Activated naive CD4-positive, alpha-beta T cell (primary cell): ENCODE results near the gene NOL4L.
"Not testable (repeated sequence)": the region's sequence is repeated elsewhere in the genome, so short reads cannot be mapped to it uniquely, and the experiment has no call there.

Experiments used
- DNase-seq, 4 experiments: peaks; one replicate each; lab custom pipeline; 2025; lab: John Stamatoyannopoulos, UW

The NOL4L gene

DNA sequence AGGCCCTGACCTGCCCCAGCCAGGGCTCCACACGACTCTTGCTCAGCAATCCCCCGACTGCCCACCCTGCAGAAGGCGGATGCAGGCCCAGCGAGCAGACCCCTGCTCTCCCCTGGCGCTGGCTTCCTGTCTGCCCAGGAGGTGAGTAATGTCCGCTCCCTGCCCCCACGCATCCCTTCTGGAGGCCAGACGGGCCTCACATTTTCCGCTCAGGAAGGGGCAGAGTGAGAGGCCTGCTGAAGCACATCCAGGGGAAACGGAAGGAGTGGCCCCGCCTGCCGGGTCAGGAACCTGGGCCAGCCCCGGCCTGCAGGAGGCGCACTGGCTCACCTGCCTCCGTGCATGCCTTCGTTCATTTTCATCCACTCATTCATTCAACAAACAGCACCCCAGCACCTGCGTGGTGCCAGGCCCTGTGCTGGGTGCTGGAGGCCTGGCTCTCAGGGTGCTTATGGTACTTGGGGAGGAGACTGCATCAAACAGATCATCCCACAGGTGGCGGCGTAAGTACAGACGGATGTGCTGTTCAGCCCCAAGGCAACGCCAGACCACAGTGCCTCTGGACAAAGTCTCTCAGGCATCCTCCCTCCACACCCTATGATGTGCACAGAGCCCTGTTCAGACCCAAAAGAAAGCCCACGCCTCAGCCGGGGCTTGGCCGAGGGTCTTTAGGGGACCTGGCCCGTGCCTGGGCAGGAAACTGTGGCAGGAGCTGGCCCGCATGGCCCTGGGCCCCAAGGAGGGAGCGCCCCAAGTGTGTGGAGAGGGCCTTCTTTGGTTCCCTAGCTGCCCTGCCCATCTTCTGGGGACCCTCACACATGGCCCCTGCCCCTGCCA is 114.9 kb downstream of the NOL4L start:
- no peak for DNase-seq

DNA sequence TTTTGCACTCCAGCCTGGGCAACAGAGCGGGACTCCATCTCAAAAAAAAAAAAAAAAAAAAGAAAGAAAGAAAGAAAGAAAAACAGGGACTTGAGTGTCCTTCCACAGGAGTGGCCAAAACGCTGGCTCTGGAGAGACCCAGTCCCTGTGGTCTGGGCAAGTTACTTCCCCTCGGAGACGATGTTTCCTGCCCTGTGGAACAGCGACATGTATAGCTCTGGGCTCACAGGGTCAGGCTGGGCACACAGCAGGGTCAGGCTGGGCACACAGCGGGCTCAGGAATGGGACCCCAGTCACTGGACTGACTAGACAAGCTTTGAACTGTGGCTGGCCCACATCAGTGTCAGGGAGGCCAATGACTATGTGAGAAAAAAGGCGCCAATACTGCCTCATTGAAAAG is 116.3 kb downstream of the NOL4L start:
- DNase-seq = no peak

DNA sequence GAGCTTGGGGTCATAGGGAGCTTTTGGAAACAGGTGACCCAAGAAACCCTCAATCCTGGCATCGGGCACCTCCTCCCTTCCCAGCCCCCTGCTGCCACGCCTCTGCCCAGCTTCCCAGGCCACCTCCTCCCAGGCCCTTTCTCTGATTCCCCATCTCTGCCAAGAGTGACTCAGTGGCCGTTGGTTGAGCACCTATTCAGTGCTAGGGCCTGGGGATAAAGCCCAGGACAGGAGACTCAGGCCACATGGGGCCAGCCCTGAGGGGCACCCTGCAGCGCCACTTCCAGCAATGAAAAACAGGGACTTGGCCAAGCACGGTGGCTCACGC is 116.9 kb downstream of the NOL4L start:
- no peak for DNase-seq

DNA sequence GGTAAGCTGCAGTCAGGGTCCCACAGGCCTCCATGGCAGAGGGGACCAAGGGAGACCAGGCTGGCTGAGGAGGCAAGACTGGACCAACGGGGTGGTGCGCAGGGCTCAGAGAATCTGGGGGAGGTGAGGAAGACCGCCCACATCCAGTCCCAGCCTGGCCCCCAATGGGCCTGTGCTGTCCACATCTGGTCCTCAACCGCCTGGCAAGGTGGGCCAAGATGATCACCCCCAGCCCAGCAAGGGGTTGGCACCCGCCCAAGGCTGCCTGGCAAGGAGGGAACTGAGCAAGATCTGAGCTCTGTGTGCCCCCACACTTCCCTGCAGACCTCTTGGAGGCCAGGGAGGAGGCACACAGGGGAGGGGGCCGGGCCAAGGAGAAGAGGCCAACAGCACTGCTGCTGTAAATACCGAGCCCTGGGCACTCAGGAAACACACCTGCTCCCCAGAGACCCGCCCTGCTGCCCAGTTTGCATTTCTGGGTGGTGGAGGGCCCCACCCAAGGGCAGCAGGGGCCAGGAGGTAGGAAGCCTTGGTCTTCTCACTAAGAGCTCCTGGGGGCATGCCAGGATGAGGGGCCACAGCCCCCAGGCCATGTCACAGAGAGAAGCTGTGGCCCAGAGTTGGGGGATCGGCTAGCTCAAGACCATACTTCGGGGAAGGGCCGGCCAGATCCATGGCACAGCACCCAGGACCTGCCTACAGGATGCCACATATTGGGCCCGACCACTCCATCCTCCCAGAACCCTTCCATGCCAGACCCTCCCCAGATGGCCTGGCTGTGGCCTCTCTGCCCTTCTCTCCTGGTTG is 117.4 kb downstream of the NOL4L start:
- DNase-seq = no peak

- DNase-seq = no peak
These were observed 118.2 kb downstream of the NOL4L start for GRCh38 chr20:32466739-32467505.

GRCh38 chr20:32465901-32466675 is 119.0 kb downstream of the NOL4L start:
- DNase-seq = not testable (repeated sequence)

DNA sequence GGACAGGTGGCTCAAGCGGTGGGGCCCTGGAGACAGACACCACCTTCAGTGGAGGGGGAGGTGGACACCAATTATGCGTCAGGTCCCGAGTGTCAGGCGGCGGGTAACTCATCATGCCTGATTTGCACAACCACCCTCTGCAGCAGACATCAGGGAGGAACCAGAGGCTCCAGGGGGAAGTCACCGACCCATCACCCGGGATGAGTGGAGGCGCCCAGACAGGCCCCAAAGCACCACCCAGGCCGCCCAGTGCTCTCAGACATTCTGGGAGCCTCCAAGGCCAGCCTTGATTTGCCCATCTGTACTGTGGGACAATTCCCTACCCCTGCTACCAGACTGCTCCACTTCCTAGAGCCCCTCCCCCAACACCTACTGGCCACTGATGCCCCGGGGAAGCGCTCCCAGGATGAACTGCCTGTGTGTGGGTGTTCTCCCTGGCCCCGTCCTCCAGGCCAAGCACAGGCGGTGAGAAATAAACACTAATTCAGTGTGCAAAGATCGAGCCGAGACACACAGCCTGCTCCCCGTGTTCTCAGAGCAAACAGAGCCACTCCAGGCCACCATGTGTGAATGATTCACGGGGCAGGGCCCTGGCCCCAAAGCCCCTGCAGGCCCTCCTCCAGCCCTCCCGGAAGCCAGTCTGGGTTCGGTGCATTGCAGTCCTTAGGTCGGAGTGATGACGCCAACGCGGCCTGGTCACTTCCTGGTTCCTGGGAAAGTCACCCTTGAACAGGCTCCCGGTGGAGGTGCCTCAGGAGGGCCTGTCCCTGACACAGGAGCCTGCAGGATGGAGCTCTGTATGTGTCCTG is 119.8 kb downstream of the NOL4L start:
- DNase-seq = no peak

DNA sequence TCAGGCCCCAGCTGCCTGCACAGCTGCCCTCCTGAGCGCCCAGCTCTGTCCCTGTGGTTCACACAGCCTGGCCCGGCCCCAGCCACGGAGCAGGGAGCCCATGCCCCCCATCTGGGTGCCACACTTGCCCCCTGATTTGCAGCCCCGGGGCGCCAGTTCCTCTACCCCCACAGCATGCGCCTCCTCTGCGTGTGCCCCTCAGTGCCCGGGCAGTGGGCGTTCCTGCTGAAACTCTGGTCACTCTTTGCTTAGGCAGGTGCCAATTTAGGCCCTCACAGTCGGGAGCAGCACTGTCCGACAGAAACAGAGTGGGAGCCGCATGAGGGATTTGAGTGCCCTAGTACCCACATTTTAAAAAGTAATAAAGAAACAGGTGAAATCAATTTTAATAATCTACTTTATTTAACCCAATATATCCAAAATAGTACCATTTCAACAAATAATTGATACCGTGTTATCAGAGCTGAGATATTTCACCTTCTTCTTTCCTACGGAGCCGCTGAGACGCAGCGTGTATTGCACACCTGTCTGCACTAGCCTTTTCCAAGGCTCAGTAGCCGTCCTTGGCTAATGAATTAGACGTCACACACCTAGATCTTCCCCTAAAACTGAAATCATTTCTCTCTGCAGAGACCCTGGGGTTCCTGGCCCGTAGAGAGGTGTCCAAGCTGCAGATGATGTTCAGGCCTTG is 120.6 kb downstream of the NOL4L start:
- no peak for DNase-seq

DNA sequence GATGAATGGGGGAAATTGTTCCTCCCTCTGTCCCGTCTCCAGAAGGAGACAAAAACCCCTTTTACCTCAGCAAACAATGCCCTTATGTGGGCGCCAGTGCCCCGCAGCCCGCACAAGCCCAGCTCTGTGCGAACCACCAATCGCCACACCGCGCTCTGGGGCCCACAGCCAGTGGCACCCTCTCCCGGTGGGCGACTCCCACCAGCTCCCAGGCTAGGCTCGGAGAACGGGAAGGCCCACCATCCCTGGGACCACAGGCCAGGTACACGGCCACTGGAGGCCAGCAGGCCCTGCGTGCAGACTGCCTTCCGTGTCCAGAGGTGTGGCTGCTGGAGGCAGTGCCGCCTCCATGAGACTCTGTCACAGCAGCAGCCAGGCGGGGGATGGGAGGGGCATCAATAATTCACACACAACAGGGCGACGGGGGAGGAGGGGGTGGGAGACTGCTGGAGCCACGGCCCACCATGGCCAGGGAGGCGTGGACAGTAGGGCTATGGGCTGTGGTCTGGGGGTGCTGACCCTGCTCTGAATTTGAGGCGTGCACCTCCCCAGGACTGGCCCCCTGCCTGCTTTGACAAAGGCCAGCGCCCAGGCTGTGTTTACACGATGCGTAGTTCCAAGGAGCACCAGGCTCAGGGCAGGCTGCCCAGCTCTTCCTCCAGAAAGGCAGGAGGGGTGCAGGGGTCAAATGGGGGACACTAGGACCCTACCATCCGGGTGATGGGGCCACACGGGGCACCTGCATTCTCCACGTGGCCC is 121.3 kb downstream of the NOL4L start:
- DNase-seq = no peak

DNA sequence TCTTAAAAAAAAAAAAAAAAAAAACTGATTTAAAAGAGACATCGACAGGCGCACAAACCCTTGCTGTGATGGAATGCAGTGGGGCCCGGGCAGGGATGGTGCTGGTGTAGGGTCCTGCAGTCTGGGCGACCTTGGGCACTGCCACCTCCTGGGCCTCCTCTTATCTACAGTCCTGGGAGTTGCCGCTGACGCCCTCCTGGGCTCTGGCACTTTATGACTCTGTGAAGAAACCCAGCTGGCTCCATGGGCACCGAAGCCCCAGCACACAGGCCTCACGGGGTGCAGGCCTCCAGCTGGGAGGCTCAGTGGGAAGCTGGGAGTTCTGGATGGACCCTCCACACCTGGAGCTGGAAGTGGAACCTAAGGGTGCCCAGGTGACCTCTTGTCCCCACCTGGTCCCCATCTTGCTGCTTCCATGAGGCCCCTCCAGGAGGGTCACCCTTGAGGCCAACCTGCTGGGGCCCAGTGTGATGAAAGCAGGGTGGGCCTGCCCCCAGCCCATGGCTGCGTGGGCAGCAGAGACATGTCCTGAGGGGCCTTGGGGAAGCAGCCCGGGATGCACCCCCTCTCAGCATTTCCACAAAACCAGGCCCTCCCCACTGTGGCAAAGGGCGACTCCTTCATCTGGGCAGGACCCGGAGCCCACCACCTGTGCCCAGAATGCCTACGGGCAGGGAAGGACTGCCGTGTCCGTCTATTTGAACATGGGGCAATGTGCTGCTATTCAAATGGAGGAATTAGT is 122.1 kb downstream of the NOL4L start:
- no peak for DNase-seq

DNA sequence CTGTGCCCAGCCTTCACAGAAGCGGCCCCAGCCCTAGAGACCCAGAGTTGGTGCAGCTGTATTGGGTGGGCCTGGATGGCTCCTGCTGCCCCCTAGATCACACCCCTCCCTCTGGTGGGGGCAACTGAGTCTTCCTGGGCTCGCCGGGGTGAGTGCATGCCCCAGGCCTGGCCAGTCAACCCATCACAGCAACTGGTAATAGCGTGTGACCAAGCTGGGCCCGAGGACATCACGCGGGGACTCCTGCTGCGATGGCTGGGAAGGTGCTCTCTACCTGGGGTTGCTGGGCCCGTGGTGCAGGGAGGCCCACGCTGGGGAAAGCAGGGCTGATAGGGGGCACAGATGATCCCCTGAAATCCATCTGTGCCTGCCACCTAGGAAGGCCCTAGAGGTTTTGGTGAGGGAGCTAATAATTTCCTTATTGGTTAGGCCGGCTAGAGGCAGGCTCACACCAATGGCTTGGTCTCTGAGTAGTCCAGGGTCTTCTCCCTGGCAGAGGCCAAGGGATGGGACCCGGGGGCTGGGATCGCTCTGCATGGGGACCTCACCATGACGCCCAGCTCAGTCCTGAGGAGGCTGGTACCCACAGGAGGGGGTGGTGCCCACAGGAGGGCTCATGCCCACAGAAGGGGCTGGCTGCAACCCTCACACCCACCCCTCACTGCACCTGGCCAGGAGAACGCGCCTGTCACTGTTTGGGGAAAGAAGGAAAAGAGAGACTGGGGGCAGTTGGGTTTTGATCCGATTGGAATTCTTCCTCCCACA is 123.1 kb downstream of the NOL4L start:
- no peak for DNase-seq

DNA sequence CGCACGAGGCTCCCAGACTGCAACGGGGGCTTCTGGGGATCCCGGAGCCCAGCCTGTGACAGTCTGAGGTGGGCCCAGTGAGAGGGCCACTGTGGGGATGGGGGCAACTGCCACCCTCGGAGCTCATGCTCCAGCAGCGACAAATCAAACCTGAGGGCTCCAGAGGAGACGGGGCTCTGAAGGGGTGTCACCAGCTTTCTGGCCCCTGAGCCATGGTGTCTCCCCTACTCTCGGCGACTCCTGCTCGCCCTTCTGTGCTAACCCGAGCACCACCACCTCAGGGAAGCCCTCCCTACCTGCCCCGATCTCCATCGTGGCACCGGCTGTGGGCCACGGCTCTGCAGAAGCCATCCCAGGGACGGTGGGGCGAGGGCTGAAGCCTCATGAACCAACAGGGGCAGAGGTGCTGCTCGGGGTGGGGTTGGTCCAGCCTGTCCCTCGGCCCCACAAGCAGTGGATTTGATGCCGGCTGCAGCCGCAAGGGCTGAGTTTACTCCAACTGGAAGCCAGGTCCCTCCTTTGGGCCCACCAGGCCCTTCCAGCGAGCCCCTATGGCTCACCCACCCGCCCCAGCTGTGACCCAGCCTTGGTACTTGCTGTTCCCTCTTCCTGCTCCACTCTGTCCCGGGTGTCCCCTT is 124.3 kb downstream of the NOL4L start:
- DNase-seq = no peak

DNA sequence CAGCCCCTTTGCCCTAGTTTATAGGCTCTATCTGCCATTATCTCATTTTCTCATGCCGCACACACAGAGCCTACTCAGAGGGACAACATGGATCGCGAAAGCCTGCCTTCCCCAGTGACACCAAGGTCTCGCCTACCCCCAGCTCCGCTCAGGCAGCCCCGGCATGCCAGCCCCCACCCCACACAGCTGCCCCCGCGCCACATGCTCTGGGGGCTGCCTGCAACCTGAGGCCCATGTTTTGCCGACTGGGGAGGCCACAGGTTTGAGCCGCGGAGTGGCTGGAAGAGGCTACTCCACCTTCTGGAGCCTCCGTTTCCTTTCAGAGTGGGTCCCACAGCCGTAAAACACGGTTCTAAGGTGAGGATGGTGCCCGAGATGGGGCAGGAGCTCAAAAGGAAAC is 124.9 kb downstream of the NOL4L start:
- no peak for DNase-seq

DNA sequence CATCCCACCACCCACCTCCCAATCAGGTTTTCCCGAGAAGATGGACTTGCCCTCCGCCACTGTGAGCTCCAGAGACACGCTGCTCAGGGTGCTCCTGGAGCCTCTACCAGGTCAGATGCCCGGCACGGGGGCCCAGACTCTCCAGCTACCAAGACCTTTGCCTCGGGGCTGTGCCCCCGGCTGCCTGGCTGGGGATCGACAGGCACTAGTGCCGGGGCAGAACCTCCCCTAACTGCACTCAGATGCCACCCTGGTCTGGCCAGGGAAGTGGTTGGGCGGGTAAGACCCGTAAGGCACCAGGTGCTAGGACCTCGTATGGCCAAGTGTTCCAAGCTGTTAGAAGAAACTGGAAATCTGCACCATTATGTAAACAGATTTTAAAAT is 126.3 kb downstream of the NOL4L start:
- DNase-seq = no peak

DNA sequence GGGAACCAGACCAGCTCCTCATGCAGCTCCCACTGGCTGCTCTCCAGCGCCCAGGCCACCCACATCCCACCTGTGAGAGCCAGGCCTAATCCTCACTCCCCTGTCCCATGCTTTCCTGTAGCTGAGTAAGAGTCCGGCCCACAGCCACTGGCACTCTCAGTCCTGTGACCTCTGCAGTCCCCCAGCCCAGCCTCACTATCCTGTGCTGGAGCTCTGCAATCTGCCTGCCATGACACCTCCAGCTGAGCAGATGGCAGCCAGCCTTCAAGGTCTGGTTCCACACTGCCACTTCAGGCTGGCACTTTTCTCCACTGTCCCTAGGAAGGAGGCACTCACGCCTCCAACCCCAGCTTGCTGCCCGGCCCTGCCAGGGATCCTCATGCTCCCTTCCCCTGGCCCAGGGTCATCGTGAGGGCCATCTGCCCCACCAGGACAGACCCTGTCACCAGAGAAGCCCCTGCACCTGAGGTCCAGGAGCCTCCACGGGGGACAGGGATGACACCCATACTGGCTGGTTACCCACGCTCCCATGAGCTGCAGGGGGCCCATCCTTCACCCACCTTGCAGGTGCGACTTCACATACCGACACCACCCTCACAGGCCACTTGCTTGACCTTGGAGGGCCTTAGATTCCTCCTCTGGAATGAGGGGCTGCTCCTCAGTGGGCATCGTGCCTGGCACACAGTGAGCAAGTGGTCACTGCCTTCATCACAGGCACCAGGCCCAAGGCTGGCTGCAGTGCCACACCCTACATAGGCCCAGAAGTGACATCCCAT is 126.9 kb downstream of the NOL4L start:
- no peak for DNase-seq

- no peak for DNase-seq
These were observed 127.6 kb downstream of the NOL4L start for GRCh38 chr20:32457479-32457986.
